Measurements from ENCODE around the gene CARMIL1.
A peak's percentile ranks its signal among the peaks of the same experiment; 100 is the strongest.

CARMIL1 gene

DNA sequence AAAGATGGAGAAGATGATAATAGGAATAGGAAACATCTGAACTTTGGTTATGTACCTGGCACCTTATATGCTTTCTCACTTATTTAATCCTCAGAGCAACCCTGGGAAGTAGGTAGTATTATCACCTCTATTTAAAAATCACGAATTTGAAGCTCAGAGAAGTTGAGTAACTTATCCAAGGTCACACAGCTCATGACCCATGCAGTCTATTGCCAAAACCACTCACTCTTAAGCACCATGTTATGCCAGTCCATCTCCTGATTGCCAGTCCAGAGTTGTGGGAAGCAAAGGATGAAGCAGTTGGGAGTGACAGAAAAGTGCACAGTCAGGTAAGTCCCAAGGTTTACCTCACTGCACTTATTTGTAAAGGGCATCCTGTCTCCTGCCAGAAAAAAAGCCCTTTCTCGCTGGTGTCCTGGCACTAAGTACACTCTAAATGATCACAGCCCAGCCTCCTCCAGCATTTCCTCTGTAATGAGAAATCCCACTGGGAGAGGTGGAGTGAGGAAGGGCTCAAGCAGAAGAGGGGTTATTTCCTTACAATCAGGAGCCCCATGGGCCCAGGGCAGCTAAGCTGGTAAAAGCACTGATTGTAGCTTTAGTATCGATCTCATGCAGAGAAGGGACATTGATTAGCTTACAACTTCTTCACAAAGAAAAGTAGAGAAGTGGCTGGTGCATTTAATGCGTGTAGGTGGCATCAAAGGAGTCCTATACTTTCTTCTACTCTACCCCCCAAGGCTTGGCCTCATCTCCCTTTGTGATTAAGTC, 351.5 kb downstream of the CARMIL1 start:
- DNase-seq (ENCODE audit: insufficient read length, low spot score) (no peak), FAIRE-seq (no peak)

DNA sequence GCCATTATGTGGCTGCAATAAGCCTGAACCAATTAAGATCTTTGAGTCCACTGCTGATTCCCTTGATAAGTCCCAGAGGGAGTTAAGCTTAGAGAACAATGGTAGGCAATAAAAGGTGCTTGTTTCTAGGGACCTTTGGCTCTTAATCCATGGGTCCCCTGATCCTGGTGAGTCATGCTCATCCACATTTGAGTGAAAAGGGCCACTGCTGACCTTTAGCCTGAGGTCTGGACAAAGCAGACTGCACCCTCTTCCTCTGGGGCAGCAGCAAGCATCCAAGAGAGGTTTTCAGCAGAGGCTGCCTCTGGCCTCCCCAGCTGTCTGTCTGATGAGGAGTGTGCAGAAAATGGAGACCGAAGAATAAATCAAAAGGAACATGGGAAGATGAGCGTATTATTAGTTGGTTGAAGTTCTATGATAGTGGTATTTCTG, 356.7 kb downstream of the CARMIL1 start:
- DNase-seq (ENCODE audit: insufficient read length, low spot score) (no peak), FAIRE-seq (no peak)

DNA sequence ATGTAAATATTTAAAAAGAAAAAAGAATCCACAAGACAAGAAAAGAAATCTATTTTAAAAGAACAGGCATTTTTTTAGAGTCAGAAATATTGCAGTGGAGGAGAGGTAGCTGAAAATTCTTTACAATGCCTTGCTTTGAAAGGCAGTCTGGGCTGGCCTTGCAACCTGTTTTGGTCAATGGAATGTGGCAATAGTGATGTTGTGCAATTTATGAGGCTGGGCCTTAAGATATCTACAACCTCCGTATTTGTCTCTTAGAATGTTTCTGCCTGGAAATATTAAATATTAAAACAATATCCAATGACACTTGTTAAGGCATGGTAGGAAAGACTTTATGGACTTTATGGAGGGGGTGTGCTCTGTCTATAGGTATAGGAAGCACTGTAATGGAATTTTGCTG, 358.0 kb downstream of the CARMIL1 start:
- no peak for FAIRE-seq
- no peak for DNase-seq (ENCODE audit: insufficient read length, low spot score)

DNA sequence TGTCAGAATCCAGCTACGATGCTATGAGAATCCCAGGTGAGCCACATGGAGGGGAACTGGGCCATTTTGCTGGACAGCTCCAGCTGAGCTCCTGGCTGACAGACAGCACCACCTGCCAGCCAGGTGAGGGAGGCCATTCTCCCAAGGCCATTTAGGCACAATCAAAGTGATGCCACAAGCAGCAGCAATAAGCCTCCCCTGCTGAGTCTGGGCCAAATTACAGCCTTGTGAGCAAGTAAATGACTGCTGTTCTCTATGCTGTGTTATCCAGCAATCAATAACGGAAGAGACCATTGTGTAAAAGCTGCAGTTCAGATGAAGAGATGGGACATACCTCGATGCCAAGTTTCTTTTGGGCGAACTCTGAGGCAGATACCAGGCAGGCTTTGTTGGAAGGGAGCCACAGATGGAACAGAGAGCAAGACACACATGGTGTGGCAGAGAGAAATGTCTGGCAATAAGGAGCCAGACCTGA, 358.8 kb downstream of the CARMIL1 start:
- DNase-seq (ENCODE audit: insufficient read length, low spot score) (no peak), FAIRE-seq (no peak)

DNA sequence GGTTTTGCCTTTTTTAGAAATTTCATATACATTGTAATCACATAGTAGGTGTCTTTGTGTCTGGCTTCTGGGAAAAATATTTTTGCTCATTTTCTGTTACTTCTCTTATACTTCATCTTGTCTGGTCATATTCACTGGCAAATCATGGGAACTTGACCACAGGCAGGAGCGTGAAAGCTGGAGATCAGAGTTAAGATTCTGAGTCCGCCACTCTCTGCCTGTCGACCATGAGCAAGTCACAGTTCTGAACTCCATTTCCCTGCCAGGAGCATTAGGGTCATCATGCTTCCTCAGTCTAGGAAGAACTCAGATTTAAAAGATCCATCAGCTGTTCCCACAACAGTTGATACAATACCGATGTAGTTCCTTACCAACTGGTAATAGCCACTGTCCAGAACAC, 360.5 kb downstream of the CARMIL1 start:
- DNase-seq (ENCODE audit: insufficient read length, low spot score) = no peak
- no peak for FAIRE-seq

DNA sequence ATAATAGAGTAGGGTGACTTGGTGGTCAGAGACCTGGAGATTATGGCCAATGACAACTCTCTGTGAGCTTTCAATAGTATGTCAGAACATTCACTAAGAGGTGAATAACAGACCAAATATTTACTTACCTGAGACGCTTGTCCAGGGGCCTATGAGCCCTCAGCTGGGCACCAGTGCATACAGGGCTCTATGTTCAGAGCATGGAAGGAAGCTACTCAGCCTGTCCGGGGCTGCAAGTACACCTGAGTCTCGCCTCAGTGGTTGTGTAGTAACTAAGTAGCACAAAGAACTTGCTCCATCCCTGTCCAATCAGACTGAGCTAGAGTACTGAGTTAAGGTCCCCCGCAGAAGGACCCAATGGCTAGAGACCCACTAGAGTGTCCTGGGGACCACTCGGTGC, 361.3 kb downstream of the CARMIL1 start:
- FAIRE-seq (no peak), DNase-seq (ENCODE audit: insufficient read length, low spot score) (no peak)

DNA sequence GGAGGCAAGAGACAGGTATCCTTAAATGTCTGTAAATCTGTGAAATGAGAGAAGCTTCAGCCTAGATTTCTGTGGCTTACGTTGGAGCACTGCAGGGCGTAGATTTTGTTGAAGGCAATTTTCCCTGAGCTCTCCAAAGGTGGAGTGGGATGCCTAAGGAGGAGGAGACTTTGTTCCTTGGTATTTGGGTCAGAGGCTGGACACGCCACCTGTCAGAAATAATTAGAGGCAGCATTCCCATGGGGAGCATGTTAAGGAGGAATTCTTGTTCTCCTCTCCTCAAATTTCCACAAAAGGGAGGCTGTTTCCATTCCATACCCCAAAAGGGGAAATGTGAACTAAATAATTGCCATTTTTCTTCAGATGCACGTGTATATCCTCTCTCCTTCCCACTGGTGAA, 361.7 kb downstream of the CARMIL1 start:
- DNase-seq (ENCODE audit: insufficient read length, low spot score) = no peak
- FAIRE-seq = no peak

DNA sequence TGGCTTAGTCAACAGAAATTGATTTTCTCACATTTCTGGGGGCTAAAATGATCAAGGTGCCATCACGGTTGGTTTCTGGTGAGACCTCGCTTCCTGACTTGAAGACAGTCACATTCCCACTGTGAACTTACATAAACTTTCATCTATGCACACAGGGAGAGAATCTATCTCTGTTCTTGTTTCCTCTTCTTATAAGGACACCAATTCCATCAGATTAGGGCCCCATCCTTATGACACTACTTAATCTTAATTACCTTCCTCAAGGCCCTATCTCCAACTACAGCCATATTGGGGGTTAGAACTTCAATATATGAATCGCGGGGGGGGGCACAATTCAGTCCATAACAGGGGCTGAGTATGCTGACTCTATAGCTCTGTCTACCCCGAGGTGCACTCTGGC, 362.2 kb downstream of the CARMIL1 start:
- no peak for DNase-seq (ENCODE audit: insufficient read length, low spot score)
- no peak for FAIRE-seq

DNA sequence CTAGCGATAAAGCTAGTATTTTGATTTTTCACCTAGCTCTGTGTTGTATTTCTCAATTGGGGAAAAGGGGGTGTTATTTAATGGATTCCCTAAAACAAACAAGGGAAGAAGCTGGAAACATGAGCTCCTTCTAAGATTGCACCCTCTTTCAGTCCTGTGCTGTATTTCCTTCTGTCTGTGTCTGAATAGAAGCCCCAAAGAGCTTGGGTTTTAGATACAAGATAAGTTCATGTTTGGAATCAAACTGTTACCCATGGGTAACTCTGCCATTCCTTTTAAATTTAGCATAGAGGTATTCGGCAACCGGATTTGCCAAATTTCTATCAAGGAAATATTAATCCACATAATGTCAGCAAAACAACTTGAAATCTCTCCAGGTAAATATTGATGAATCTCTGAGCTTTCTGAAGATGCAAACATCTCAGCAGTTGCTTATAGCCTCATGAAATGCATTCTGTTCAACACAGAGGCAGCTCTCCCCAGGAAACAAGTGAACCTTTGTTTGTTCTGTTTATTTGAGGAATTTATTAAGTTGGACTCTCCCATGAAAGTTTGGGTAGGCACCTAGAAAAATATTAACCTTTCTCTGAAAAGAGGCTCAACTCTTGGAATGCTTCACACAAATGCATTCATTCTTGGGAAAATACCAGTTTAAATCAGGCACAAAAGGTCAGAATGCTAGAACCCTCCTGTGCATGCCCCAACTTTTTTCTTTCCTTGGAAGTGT, 362.9 kb downstream of the CARMIL1 start:
- FAIRE-seq = no peak
- no peak for DNase-seq (ENCODE audit: insufficient read length, low spot score)

DNA sequence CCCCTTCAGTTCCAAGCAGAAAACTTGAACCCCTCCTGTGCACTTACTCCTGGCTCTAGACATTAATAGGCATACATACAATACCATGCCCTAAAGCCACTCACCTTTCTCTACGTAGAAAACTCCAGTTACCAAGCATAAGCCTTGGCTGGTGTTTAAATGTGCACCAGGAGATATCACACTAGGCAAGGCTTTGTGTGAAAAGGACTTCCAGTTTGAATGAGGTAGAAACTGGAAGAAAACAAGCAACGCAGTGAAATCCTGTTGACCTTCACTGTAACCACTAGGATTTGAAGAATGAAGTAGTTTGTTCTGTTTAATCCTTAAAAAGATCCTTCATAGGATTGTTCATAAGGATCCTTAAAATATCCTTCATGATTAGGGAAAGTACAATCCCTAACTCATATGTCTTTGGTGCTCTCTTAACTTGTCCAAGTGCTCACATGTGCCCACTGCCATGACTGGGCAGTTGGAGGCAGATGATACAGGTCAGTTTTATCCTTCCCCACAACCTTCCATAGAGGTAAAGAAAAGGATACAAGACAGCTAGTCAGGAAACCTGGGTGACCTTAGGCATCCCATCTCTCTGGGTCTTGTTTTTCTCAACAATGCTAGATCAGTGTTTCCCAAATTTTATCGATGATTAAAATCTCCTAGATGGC, 363.6 kb downstream of the CARMIL1 start:
- DNase-seq (ENCODE audit: insufficient read length, low spot score) = no peak
- FAIRE-seq = no peak

DNA sequence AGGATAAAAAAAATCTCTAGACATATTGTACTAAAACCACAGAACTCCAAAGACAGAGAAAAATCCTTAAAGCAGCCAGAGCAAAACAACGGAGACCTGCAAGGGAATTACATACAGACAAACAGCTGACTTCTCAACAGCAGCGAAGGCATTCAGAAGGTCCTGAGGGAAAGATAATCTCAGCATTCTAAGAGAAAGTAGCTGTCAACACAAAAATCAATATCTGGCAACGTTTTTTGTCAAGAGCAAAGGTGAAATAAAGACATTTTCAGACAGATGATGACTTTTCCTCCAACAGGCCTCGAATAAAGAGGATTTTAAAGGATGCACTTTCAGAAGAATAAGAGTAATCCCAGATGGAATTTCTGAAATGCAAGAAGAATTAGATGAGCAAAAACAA, 366.7 kb downstream of the CARMIL1 start:
- DNase-seq (ENCODE audit: insufficient read length, low spot score) (no peak), FAIRE-seq (no peak)

DNA sequence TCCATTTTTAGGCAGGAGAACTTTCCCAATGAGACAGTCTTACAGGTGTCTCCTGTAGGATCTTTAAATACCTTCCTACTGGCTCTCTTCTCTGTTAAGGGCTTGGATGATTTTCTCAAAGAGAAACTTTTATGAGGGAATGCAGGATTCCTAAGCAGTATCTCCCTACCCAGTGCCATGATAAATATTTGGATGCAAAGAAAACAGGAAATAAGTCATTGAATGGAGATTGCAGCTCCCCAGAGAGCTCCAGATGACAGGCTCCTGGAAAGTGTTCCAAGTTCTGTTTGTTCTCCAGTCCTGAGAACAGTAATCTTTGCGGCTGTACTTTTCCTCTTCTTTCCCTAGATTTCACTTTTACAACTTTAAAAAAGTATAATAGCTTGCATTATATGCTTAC, 370.4 kb downstream of the CARMIL1 start:
- no peak for DNase-seq (ENCODE audit: insufficient read length, low spot score)
- no peak for FAIRE-seq

DNA sequence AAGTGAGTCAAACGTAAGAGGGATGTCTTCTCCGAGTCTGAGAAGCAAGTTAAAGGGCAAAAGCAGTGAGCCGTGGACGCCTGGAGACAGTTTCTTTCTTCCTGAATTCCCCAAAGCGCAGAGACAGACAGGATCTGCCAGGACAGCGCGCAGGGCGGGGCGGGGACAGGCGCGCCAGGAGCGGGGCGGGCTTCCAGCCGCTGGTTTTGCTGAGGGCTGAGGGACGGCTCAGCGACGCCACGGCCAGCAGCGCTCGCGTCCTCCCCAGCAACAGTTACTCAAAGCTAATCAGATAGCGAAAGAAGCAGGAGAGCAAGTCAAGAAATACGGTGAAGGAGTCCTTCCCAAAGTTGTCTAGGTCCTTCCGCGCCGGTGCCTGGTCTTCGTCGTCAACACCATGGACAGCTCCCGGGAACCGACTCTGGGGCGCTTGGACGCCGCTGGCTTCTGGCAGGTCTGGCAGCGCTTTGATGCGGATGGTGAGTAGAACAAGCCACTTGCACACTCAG, 372.9 kb downstream of the CARMIL1 start, which contains the start of gene SCGN:
SCGN (plus strand) TSS at position 209 of the 509 bp plus-strand sequence; CDS start at position 398, 189 bp downstream.
- FAIRE-seq (no peak), DNase-seq (ENCODE audit: insufficient read length, low spot score) (peak; percentile 52)

DNA sequence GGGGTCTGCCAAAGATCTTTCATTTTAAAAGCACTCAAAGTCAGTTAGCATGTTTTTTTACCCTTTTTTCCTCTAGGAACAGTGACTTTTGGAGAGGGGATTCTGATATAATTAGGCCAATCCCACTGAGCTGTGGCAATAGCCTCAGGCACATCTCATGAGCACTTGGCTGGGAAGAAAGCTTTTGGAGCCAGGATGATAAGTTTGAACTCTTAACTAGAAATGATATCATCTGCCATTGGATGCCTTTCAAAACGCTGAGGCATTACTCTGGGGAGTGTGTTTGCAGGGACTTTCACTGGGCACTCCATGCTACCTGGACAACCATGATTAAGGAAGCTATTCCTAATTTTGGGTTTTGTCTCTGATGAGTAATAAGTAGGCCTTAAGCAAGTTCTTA, 376.5 kb downstream of the CARMIL1 start:
- DNase-seq (ENCODE audit: insufficient read length, low spot score) = no peak
- no peak for FAIRE-seq

DNA sequence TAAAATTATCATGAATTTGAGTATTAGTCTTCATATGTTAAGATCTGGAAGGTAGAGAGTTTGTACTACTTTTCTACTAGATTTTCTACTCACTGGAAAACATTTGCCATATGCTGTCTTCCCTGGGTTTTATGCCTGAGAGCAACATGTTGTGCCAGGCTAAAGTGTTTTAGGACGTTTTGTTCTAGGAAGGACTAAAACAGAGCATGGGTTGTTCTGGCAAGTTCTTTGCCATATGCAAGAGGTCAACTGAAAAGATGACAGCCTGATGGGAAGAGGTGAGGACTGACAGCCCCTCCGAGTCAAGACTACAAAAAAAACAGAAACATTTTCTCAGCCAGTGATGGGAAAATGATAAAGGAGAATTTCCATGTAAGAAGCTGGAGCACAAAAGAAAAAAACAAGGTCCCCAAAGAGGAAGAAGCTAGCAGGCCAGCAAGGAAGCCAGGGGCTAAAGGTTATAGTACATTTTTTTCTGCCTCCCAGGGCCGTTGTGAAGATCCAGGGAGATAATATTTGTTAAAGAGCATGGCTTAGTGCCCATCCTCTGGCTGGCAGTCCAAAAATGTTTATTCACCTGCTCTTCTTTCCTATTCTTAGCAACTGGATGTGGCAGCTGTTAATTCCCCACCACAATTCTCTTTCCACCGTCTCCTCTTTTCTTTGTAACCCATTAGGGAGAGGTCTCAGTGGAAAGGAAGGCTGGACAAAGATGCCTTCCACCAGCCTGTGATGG, 380.6 kb downstream of the CARMIL1 start:
- FAIRE-seq = no peak
- no peak for DNase-seq (ENCODE audit: insufficient read length, low spot score)

DNA sequence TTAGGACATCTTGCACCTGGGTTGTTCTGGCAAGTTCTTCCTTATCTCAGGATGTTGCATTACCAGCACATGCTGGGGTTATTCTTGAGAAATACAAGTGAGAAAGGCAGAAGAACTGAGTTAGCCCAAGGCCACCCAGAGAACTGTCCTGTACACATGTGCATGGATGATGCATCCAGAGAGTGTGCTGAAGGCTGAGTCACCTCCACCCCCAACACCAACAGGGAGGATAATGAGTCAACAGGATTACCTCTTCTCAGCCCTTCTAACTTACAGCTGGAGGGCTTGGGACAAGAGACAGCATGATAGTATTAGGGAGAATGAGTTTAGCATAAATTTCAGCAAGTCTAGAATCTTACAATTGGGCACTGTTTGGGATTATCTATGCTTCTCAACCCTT, 381.3 kb downstream of the CARMIL1 start:
- peak; percentile 36 for FAIRE-seq
- peak; percentile 26 for DNase-seq (ENCODE audit: insufficient read length, low spot score)

DNA sequence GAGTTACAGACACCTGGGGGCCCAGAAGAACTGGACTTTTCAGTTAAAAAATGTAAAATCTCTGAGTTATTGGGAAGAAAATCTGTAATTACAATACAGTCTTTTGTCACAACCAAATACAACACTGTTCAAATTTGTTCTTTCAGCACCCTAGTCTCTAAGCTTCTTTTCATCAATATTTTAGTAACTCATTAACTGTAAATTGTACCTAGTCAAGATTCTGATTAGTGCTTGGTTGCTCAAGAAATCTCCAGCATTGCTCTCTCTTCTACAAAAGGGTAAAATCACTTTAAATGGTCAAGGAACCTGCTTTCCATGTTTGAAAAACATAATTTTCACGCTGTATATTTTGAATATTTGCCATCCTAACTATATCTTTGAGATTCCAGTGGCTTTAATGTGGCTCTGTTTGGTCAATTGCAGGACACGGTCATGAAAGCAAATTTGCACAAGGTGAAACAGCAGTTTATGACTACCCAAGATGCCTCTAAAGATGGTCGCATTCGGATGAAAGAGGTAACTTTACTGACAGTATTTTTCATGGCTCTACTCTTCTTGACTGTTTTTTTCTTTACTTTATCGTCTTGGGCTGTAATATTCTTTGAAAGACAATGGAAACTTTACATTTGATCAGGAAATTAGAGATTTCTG, 382.1 kb downstream of the CARMIL1 start:
- no peak for FAIRE-seq
- DNase-seq (ENCODE audit: insufficient read length, low spot score) = no peak

DNA sequence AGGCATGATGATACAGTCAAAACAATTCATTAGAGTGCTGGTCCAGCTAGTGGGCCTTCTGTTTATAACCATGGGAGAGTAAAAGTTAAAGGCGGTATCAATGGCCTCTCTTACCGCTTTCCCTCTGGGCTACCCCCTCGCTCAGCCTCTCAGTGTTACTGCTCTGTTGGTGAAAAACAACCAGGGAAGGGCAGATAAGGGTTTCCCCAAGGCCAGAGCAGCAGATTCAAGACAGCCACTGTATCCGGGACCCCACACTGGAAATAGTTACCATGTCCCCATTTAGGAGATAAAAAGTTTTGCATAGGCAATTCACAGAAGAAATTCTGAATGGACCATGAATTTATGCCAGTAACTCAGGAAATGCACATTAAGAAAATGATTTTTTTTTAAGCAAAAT, 386.3 kb downstream of the CARMIL1 start:
- FAIRE-seq = no peak
- DNase-seq (ENCODE audit: insufficient read length, low spot score) = no peak

DNA sequence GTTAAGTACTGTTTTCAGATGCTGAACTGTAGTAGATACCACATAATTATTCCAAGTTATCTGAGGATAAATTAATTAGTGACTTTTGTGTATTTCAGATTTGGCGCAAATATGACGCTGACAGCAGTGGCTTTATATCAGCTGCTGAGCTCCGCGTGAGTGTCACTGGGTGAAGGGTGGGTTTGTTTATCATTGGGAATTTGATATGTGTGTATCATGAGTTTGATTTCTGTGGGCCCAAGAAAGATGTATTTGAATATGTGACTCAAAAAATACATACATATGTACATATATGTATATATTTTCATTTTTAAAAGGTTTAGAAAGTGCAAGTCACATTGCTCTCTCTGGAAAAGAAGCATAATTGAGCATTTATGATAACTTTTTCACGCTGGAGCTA, 390.2 kb downstream of the CARMIL1 start:
- DNase-seq (ENCODE audit: insufficient read length, low spot score) (no peak), FAIRE-seq (no peak)

Data from HTR-8/SVneo (cell line).